Measurements from ENCODE around the gene C11orf87.

C11orf87 gene

DNA sequence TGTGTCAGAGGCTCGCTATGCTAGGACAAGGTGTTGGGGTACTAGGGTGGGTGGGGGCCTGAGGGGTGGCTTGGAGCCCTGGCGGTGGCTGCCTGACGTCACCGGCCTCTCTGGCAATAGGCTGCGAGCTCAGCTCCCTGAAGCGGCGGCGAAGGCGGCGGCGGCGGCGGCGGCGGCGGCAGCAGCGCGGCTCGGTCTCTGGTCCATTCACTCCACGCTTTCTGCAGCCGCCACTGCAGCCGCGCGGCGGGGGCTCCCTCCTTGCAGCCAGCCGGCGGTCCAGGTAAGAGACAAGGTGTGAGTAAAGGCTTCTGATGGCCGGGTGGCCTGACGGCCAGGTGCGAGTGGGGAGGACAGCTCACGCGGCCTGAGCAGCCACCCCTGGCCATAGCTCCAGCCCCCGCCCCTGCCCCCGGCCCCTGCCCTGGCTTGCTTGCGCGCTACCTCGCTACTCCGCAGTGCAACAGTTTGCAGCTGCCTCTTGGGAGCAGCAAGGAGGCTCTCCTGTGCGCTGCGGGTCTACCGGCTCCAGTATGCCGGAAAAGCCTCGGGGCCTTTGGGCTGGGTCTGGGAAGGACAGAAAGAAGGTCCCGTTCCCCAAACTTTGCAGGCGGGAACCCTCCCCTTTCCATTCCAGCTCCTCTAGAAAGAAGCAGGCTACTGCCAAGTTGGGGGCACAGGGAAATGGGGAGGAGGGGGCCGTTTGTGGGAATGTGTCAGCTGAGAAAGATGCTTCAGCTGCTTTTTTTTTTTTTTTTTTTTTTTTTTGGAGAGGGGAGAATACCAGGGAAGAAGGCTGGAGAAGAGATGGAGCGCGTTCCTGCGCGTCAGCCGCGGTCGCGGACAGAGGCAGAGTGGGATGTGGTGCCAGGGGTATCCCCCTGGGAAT is at the start of gene C11orf87:
C11orf87 (plus strand) TSS at position 210 of the 889 bp plus-strand sequence. CDS start 1,444 bp downstream, outside the sequence.
- FAIRE-seq: no peak

DNA sequence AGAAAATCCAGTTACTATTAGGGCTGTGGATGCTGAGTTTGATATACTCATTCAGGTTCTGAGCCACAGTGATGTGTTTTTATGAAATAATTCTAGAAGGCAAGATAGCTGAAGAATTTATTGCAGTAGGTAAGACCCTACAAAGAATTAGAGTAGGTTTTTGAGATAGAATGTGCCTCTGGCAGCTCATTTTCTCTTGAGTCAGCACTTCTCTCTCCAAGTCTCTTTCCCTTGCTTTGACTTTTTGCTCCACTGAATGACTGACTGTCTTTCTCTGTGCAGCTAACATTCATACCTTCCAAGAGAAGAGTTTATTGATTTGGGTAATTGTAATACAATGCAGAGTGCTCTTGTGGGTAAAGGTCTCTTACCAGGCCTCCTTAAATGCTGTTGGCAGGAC is 48.0 kb upstream of the C11orf87 start:
- FAIRE-seq (no peak), DNase-seq (ENCODE audit: insufficient read length, low spot score) (no peak)

More for the DNA sequence above, at the start of gene C11orf87:
- DNase-seq (ENCODE audit: insufficient read length, low spot score): no peak

DNA sequence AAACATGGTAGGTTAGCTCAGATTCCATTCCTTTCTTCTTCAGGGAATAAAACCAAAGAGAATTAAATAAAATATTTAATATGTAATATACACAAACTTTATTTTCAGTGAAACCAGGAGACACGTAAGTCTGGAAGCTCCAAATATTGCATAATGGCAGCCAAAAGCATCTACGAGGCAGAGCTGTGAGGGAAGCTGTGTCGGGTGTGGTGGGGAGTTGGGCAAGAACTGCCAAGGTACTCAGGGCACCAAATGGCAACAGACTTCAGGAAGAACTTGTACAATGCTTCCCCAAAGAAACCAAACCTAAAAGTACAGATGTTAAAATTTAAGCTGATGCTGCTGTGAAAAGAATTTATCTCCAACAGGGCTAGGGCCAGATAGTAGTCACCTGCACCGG is 47.5 kb upstream of the C11orf87 start:
- DNase-seq (ENCODE audit: insufficient read length, low spot score): no peak
- FAIRE-seq: no peak

DNA sequence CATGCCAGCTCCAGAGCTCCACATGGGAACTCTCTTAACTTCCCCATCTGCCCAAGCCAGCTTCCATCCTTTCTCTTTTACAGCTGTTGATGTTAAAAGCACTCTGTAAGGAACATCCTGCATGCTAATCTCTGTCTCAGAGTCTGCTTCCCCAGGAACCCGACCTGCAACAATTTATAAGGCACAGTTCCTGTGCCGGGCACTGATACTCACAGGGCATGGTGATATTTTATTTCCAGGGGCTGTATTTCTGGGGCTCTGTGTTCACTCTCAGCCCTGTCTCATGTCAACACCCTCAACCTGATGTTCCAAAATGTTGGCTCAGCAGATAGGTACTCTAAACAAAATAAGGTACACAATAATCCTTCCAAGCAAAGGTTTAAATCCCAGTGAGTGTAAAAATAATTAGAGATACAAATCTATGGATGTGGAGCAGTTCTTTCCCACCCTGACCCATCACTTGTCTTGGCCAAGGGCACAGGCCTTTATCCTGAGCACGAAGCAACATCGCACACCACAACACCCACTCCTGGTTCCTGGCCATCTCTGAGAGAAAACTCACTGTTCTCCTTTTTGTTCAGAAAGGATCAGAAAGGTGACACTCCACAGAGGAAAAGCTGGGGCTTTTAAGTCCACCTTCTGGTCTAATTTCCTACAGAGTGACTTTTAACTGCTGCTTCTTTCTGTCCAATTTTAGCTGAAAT is 44.8 kb upstream of the C11orf87 start:
- no peak for DNase-seq (ENCODE audit: insufficient read length, low spot score)
- no peak for FAIRE-seq

DNA sequence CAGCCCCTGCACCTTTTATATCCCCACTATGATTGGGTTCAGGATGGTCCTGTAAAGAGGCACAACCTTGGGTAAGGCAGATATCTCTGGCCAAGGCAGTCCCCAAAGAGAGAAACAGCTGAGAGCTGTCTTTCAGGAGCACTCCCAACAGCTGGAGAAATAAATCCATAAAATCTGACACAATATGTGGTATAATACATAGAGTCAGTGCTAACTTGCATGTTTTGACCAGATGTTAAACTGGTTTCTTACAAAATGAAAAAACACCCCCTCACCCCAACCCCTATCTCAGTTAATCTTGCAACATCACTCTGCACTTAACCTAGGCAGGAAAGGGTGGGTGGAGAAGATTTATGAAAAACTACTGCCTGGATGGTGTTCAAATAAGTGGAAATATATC is 44.0 kb upstream of the C11orf87 start:
- FAIRE-seq (no peak), DNase-seq (ENCODE audit: insufficient read length, low spot score) (no peak)

DNA sequence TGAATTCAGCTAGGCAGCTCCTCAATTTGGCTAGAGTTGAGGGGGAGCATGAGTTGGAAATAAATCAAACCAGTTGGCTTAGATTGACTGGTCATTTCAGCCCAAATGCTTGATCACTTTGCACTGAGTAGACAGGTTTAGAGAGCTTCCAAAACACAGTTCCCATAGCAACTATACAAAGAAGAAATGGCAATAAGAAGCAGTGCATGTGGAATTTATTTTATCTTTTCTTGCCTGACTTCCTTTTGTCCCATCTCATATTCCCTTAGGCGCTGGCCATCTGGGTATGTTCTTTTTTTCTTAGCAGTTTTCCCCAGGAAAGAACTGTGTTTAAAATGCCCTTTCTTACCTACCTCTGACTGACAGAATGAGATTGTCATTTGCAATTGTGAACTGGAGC is 38.7 kb upstream of the C11orf87 start:
- no peak for FAIRE-seq
- no peak for DNase-seq (ENCODE audit: insufficient read length, low spot score)

DNA sequence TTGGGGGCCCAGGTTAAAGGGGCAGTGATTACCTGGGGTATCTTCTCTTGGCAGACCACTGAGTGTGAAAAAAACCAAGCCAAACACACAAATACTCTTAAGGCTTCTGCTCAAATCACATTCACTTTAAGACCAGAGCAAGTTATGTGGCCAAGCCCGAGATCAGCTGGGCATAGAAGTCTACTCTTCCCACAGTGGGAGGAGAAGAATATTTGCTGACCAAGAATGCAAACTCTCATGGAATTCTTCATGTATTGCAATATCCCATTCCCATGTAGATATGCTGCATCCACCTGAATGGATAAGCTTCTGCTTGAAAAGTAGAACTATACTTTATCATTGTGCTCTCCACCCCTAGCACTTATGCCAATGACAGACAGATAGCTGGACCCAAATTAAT is 37.1 kb upstream of the C11orf87 start:
- no peak for DNase-seq (ENCODE audit: insufficient read length, low spot score)
- no peak for FAIRE-seq

DNA sequence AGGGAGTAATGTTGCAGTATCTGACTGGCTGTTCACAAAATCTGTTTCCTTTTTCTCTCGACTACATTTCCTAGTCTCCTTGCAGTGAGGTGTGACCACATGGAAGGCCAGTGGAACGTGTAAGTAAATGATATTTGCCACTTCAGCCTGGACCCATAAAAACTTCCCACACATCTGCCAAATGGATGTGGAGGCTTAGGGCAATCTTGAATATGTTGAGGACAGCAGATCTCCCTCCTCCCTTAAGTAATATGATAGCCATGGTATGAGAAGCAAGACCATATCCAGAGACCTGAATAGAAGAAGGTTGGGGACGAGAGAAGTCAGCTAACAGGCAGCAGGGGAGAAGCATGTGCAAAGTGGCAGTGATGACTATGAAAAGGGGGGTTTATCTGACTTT is 33.0 kb upstream of the C11orf87 start:
- no peak for DNase-seq (ENCODE audit: insufficient read length, low spot score)
- FAIRE-seq: no peak

DNA sequence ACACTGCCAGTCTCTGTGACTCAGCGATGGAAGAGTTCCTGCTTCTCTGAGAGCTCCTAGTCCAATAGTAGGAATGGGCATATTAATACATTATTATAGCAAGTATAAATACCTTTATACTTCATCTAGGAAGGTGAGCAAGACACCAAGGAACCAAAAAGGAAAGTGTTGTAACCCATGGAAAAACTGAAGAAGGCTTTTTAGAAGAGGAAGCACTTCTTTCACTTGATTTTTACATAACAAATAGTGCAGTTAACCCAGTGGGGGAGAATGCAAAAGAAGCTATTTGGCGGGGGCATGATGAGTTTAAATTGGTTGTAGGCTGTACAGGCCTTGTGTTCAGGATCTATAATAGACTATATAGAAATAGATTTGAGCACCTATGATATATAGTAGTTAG is 31.2 kb upstream of the C11orf87 start:
- FAIRE-seq (no peak), DNase-seq (ENCODE audit: insufficient read length, low spot score) (no peak)

DNA sequence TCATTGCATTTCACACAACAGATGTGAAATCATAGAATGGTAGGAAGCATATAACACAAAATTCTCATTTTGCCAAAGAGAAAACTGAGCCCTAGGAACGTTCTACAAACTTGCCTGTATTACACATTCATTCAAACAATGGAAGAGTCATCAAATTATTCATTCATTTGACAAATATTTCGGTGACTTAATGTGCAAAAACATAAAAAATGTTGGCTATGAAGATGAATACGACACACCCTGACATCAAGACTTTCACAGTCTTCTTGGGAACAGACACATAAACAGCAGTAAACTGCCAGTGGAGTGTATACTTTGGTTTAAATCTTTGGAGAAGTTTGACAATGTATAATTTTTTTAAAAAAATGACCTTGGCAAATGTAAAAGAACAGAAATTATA is 20.4 kb upstream of the C11orf87 start:
- no peak for FAIRE-seq
- no peak for DNase-seq (ENCODE audit: insufficient read length, low spot score)

DNA sequence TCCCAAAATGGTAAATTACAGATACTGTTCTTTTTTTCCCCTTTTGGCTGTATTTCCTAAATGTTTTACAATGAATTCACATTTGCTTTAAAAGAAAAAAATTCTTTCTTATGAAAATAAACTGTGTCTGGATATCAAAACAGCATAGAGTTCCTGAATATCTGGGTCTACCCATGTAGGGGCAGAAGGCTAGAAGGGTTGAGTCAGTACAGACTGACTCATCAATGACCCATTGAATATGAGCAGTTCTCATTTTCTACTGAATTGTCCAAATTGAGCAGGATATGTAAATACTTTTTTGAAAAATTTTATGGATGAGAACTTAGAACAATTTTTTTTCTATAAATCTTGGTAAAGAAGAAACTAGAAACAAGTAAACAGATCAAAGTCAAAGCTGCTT is 16.3 kb upstream of the C11orf87 start:
- FAIRE-seq: no peak
- no peak for DNase-seq (ENCODE audit: insufficient read length, low spot score)

DNA sequence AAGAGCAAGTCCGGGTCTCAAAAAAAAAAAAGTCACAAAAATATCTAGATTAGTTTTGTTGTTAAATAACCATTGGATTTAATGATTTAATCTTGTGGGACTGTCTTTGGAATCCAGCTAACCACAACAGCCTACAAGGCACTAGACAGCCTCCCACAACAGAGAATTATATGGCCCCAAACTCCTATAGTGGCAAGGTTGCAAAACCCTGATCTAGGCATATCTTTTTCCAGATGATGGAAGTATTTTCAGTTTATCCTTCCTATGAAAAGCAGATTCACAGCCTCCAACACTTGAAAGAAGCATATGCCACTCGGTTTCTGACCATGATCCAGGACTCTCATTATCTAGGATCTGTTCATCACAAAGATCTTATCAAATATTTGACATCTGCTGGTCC is 5.4 kb upstream of the C11orf87 start:
- DNase-seq (ENCODE audit: insufficient read length, low spot score) (no peak), FAIRE-seq (no peak)

DNA sequence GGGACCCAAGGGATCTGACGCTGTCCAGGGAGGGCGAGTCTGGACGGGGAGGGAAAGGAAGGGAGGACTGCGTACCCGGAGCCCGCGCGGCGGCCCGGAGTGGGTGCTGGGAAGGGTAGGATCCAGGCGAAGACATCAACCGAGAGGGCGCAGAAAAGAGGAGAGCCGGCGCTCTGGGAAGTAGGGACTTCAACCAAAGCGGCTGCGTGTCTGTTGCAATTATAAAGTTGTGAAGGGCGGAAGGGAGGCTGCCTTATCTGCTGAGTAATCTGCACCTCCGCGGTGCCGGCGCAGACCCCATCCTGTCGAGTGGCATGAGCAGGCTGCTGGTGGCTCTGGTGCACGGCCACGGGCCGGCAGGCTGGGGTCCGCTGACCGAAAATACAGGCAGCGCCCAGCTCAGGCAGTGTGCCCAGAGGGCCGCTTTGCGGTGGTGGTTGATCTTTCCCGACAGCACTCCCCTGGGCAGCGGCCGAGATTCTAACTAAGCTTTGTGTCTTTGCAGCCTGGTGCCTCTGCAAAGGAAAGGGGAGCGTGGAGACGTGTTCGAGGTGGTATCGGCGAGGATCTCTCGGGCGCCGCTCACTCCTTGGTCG is 978 bp downstream of the C11orf87 start:
- no peak for DNase-seq (ENCODE audit: insufficient read length, low spot score)
- no peak for FAIRE-seq

DNA sequence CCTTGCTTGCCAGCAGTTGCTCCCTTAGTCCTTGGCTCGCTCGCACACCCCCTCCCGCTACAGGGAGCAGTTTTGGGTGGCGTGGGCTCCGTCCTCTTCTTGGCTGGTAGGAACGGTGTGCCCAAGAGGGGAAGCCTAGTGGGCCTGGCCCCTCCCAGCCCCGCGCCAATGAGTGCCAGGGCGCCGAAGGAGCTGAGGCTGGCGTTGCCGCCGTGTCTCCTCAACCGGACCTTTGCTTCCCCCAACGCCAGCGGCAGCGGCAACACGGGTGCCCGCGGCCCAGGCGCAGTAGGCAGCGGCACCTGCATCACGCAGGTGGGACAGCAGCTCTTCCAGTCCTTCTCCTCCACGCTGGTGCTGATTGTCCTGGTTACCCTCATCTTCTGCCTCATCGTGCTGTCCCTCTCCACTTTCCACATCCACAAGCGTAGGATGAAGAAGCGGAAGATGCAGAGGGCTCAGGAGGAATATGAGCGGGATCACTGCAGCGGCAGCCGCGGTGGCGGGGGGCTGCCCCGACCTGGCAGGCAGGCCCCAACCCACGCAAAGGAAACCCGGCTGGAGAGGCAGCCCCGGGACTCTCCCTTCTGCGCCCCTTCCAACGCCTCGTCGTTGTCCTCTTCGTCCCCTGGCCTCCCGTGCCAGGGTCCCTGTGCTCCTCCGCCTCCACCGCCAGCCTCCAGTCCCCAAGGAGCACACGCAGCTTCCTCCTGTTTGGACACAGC is 1.6 kb downstream of the C11orf87 start:
- DNase-seq (ENCODE audit: insufficient read length, low spot score) (no peak), FAIRE-seq (no peak)

DNA sequence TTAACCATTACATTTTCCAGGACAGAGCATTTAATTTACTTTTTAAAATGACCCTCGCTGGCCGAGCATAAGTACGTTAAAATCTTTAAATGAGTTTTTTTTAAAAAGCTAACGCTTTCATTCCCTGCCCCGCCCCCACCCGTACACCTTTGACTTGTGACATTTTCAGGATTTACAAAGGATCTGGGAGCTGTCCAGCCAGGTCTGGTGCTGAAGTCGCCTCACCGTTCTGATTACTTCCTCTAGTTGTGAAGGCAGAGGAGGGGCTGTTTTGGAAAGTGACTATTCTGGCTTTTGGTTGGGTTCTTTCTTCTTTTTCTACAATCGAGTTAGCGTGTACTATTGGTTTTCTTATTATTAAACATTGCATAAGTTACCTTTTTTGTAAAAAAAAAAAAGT is 2.9 kb downstream of the C11orf87 start:
- DNase-seq (ENCODE audit: insufficient read length, low spot score) (no peak), FAIRE-seq (no peak)

DNA sequence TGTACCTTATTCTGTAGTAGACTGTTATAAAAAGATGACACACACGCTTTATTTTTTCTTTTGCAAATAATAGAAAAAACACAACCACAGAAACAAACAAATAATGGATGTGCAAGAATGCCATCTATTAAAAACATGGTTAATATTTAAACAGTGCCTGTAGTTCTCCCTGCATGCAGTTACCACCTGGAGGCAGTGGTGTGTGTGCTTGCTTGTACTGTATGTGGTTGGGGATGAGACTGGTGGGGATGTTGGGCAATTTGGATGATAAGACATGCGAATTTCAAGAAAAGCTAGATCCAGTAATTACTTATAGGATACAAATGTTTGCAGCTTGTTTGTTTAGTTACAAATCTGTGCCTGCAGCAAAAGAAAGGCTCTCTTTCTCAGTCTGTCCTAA is 3.6 kb downstream of the C11orf87 start:
- no peak for FAIRE-seq
- DNase-seq (ENCODE audit: insufficient read length, low spot score): no peak

DNA sequence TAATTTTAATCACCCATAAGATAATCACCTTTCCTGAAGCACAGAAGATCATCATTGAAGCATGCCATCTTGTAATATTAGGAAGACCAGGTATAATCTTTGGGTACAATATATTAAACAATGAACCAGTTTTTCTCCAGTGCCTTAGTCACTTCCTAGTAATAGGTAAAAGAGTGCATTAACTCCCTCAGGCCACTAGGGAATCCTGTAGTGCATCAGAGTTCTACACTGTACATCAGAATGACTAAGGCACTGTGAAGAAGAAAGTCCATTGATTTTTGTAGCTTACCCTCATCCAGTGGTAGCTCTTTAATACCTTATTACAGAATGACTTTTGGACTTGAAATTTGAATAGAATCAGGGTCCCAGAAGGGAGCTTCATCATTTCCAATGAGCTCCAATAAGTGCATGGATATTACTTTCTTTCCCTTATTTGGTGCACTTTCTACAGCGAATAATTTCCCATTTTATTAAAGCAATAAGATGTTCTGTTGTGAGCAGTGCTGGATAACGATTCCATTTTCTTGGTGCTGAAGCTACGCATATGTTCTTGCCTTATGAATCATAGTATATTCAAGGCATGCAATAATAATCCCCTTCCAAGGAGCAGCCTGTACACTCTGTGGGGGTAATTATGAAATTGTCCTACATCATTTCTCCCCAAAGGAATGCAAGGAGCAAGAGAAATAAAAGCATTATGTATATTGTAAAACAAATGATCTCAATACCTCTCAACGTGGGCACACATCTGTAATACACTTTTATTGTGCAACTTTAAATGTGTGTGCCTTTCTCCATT is 4.7 kb downstream of the C11orf87 start:
- FAIRE-seq (no peak), DNase-seq (ENCODE audit: insufficient read length, low spot score) (no peak)

DNA sequence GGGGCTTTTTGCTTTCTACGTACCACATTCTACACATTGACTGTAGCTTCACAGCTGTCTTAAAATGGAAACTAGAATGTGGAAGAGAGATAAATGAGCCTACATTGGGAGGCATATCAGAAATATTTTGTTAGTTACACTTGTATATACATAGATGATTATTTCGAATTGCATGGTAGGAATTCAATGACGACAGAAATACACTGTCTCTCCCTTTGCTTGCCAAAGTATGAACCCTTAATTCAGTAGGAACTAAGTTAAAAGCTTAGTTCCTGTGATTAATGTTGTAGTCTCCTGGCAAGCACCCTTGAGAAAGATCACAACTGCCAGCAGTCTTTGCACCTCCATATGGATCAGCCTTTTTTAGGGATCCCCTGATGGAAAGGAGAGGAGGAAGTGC is 10.1 kb downstream of the C11orf87 start:
- FAIRE-seq (no peak), DNase-seq (ENCODE audit: insufficient read length, low spot score) (no peak)

DNA sequence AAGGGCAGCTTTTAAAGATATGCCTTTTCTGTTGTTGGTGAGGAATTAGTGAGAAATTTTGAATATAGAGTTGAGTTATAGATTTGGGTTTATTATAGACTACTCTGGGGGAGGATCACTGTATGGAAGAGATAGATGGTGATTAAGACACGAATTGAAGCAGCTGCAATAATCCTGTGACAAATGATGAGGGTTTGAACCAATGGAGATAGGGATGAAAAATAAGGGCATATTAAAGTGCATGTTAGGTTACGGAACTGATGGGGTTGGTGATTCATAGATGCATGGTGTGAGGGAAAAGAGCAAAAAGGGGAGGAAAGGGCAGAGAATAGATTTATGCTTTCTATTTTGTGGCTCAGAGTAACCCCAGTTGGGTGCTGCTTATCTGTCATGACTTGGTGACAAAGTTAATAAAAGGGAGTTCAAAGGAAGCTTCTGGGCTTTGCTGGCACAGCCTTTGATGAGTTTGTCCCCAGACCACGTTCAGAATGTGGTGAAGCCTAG is 11.8 kb downstream of the C11orf87 start:
- FAIRE-seq (no peak), DNase-seq (ENCODE audit: insufficient read length, low spot score) (no peak)

DNA sequence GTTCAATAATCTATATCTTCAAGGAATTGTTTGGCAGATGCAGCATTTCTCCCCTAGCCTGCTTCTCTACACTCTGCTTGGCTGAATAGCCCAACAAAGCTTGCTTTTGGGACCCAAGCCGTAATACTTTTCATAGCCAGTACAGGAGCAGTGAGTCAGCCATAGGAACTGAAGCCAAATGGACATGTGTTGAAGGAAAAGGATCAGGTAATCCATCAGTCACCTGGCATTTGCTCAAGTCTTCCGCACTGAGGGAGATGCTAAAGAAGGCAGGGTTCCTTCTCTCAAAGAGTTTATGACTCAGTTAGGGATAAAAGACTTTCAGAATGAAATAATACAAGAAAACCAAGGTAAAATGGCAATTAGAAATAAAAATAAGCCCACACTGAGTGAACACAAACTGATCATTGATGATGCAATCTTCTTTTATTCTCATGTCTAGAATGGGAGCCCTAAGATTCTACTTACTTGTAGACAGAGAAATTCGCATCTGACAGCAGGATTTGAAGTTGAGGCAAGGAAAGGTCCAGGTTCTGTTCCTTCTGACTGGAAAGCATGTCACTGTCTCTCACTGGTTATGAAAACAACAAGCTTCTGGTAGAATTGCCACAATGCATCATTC is 13.2 kb downstream of the C11orf87 start:
- FAIRE-seq: no peak

More for the DNA sequence above, 13.2 kb downstream of the C11orf87 start:
- no peak for DNase-seq (ENCODE audit: insufficient read length, low spot score)

All from GM19239 (cell line).